ENCODE measurements around the gene KCNJ8.

KCNJ8 gene

GRCh38 chr12:21774358-21775132 lies at the start of gene KCNJ8:
KCNJ8 (minus strand) TSS chr12:21774706; CDS start chr12:21773616, 1,090 bp downstream.
- peak within 1 kb of the TSS; percentile 59 for H3K4me3 ChIP-seq (ENCODE audit: low read depth, low read length)
- in situ Hi-C loops (cut with HindIII; ENCODE audit: low sequenced_read_pairs): no loop called here
- TF ChIP-seq CTCF (IDR thresholded peaks at IDR 0.05; ENCODE audit: low read depth, low read length, missing control alignments): no peak
- DNase-seq (ENCODE audit: low read depth): peak; percentile 46

DNA sequence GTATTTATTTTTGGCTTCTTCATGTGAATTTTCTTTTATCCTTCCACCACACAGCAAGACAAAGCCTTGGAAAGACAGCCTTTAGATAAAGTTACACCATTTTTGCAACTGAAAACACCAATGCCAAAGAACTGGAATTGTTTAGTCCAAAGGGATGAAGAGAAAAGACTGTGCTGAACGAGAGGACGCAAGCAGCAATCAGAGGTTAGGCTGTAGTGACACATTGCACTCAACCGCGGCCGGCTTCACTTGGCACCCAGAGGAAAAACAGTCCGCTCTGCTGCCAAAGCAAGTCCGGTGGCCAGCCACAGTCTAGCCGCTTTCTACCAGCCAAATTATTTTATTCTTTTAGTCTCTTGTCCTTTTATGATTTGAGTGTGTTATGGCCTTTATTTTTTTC lies 49.1 kb upstream of the KCNJ8 start:
- H3K4me3 ChIP-seq (ENCODE audit: low read depth, low read length): no peak overlapping the region
- DNase-seq (ENCODE audit: low read depth): no peak
- no peak for TF ChIP-seq CTCF (IDR thresholded peaks at IDR 0.05; ENCODE audit: low read depth, low read length, missing control alignments)
- in situ Hi-C loops (cut with HindIII; ENCODE audit: low sequenced_read_pairs): no loop called here

GRCh38 chr12:21819678-21820077 lies 45.2 kb upstream of the KCNJ8 start:
- H3K4me3 ChIP-seq (ENCODE audit: low read depth, low read length): no peak overlapping the region
- in situ Hi-C loops (cut with HindIII; ENCODE audit: low sequenced_read_pairs): no loop called here
- no peak for DNase-seq (ENCODE audit: low read depth)
- no peak for TF ChIP-seq CTCF (IDR thresholded peaks at IDR 0.05; ENCODE audit: low read depth, low read length, missing control alignments)

GRCh38 chr12:21819236-21819635 lies 44.7 kb upstream of the KCNJ8 start:
- no peak for TF ChIP-seq CTCF (IDR thresholded peaks at IDR 0.05; ENCODE audit: low read depth, low read length, missing control alignments)
- in situ Hi-C loops (cut with HindIII; ENCODE audit: low sequenced_read_pairs): no loop called here
- no peak overlapping the region for H3K4me3 ChIP-seq (ENCODE audit: low read depth, low read length)
- no peak for DNase-seq (ENCODE audit: low read depth)

- no peak for TF ChIP-seq CTCF (IDR thresholded peaks at IDR 0.05; ENCODE audit: low read depth, low read length, missing control alignments)
- H3K4me3 ChIP-seq (ENCODE audit: low read depth, low read length): no peak overlapping the region
- no peak for DNase-seq (ENCODE audit: low read depth)
- in situ Hi-C loops (cut with HindIII; ENCODE audit: low sequenced_read_pairs): no loop called here
Observed at GRCh38 chr12:21818627-21819026, 44.1 kb upstream of the KCNJ8 start.

DNA sequence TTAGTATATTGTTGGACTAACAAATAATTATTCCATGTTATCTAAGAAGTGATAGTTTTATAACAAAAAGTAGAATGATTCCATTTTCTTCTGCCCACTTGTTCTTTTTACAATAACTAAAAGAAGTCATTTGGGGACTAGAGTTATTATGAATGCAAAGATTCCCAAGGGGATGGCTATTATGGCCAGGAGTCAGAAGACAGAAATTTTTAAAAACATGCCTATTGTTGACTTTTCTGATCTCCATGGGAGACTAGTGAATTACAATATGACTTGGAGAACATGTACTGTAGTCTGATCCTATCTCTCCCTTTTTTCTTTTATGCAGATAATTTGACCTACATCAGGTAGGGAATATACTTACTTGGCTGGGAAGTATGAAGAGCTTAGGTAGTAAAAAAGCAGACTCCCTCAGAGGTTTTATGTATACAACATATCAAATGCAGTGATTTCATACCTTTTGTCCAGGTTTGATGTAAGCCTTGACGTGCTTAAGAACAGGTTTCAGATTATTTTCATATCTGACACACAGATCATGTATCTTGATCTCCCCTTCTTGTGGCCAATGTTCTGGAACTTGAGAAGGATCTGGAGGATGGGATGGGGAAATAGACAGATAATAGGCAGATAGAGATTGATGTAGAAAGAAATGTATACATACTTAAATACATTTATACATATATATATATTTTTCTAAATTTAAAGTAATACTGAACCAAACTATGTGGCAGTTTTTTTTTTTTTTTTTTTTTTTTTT lies 41.0 kb upstream of the KCNJ8 start:
- no peak overlapping the region for H3K4me3 ChIP-seq (ENCODE audit: low read depth, low read length)
- no peak for DNase-seq (ENCODE audit: low read depth)
- TF ChIP-seq CTCF (IDR thresholded peaks at IDR 0.05; ENCODE audit: low read depth, low read length, missing control alignments): no peak
- in situ Hi-C loops (cut with HindIII; ENCODE audit: low sequenced_read_pairs): no loop called here

All from astrocyte of the cerebellum (primary cell).